MCF 10A (cell line): ENCODE data around the gene SPATA16. TPM values are rescaled to one million over a fixed set of nuclear protein-coding genes. Genes with fewer than 3 reads are reported as not detected.

Source experiments
- BruUV-seq: library from RNA; stranded (reverse); fragments of 400-500 nt; replicated peaks from 2 replicates; lab custom pipeline; 2021; lab: Mats Ljungman, UMichigan
- CTCF ChIA-PET: fragments of 300-600 bp; sonication (Branson Sonifier 250); formaldehyde crosslinking; extraction: SDS; loops from one replicate; lab custom pipeline; 2021; ENCODE audit warnings: antibody characterized with exemption, inconsistent platforms; lab: Yijun Ruan, JAX
- POLR2A ChIA-PET: fragments of 300-600, 350-650 bp; sonication (Branson Sonifier 250); formaldehyde crosslinking; extraction: SDS; loops from one replicate; lab custom pipeline; 2020; ENCODE audit warnings: antibody characterized with exemption, inconsistent platforms; lab: Yijun Ruan, JAX
- DNase-seq: peaks from one replicate; pipeline ENCODE4 v3.0.0-alpha.2; 2018; ENCODE audit not compliant: unreplicated experiment
- H3K27ac Mint-ChIP-seq: one replicate; pipeline ENCODE4 v1.8.0; 2022; ENCODE audit warnings: mild to moderate bottlenecking, low read depth, mixed read lengths; ENCODE audit not compliant: unreplicated experiment
- H3K27me3 Mint-ChIP-seq: one replicate; pipeline ENCODE4 v1.8.0; 2022; ENCODE audit warnings: mixed read lengths; ENCODE audit not compliant: insufficient read depth, unreplicated experiment
- H3K36me3 Mint-ChIP-seq: one replicate; pipeline ENCODE4 v1.8.0; 2022; ENCODE audit warnings: mild to moderate bottlenecking, moderate library complexity, mixed read lengths; ENCODE audit not compliant: insufficient read depth, unreplicated experiment
- H3K4me1 Mint-ChIP-seq: one replicate; pipeline ENCODE4 v1.8.0; 2022; ENCODE audit warnings: mixed read lengths; ENCODE audit not compliant: insufficient read depth, unreplicated experiment
- H3K4me3 Mint-ChIP-seq: one replicate; pipeline ENCODE4 v1.8.0; 2022; ENCODE audit warnings: mild to moderate bottlenecking, moderate library complexity, mixed read lengths; ENCODE audit not compliant: unreplicated experiment
- H3K9me3 Mint-ChIP-seq: one replicate; pipeline ENCODE4 v1.8.0; 2022; ENCODE audit warnings: mixed read lengths; ENCODE audit not compliant: unreplicated experiment
- CTCF ChIP-seq: fragments of 200-600 bp; IDR thresholded peaks from one replicate; pipeline ENCODE4 v1.8.0; 2022; ENCODE audit warnings: antibody characterized with exemption, mild to moderate bottlenecking; ENCODE audit not compliant: unreplicated experiment
- intact Hi-C: fragments of 100-400 bp; cut with micrococcal nuclease; formaldehyde crosslinking; loops from 2 replicates; pipeline ENCODE4 v1.14.1; 2022
- total RNA-seq: library from RNA; stranded (reverse); gene quantifications from 2 replicates; pipeline ENCODE4 v1.2.3, GENCODE V29; 2022

The SPATA16 gene
- total RNA-seq, 1 experiment from 2014 or later: not detected

- Mint-ChIP-seq H3K36me3 (no peaks in the 10 kb centered on the region), H3K4me3 (no peak overlapping the region), H3K27ac (no peak overlapping the region), H3K27me3 (peaks cover 59% of the 10 kb centered on the region), H3K9me3 (no peaks in the 10 kb centered on the region), H3K4me1 (no peaks in the 10 kb centered on the region)
- no peak for TF ChIP-seq CTCF
- intact Hi-C loops: no loop called here
- no TSS peak for BruUV-seq
- DNase-seq: no peak
- POLR2A ChIA-PET: no interaction called here
- CTCF ChIA-PET: interaction anchor here (0.6 to 1.5 kb wide), 3 partner anchors 11 to 580 kb away, joined by 3 read pairs; no protein-coding TSS in a partner anchor
Measured at GRCh38 chr3:172844428-172844827, 296.6 kb downstream of the SPATA16 start.

GRCh38 chr3:172840913-172841312, 300.1 kb downstream of the SPATA16 start:
- H3K4me1 Mint-ChIP-seq: no peaks in the 10 kb centered on the region
- H3K9me3 Mint-ChIP-seq: no peaks in the 10 kb centered on the region
- ChIA-PET CTCF (interaction anchor here (0.6 kb wide), 2 partner anchors 91 to 206 kb away, joined by 3 to 4 read pairs; no protein-coding TSS in a partner anchor), POLR2A (interaction anchor here (0.6 kb wide), 1 partner anchor 187 kb away, joined by 3 read pairs; no protein-coding TSS in a partner anchor)
- H3K27ac Mint-ChIP-seq: no peak overlapping the region
- intact Hi-C loops: no loop called here
- no peak overlapping the region for H3K4me3 Mint-ChIP-seq
- no peaks in the 10 kb centered on the region for H3K36me3 Mint-ChIP-seq
- no TSS peak for BruUV-seq
- no peak for DNase-seq
- H3K27me3 Mint-ChIP-seq: peaks cover 84% of the 10 kb centered on the region
- no peak for TF ChIP-seq CTCF

GRCh38 chr3:172840463-172840862, 300.6 kb downstream of the SPATA16 start:
- no peak for TF ChIP-seq CTCF
- H3K27ac Mint-ChIP-seq: no peak overlapping the region
- ChIA-PET CTCF (interaction anchor here (0.6 to 1.0 kb wide), 2 partner anchors 147 to 206 kb away, joined by 3 to 4 read pairs; no protein-coding TSS in a partner anchor), POLR2A (interaction anchor here (0.6 to 0.7 kb wide), 2 partner anchors 28 to 187 kb away, joined by 3 to 4 read pairs; no protein-coding TSS in a partner anchor)
- peaks cover 85% of the 10 kb centered on the region for H3K27me3 Mint-ChIP-seq
- H3K9me3 Mint-ChIP-seq: no peaks in the 10 kb centered on the region
- DNase-seq: no peak
- H3K4me3 Mint-ChIP-seq: no peak overlapping the region
- no peaks in the 10 kb centered on the region for H3K4me1 Mint-ChIP-seq
- no TSS peak for BruUV-seq
- intact Hi-C loops: no loop called here
- no peaks in the 10 kb centered on the region for H3K36me3 Mint-ChIP-seq

- intact Hi-C loops: no loop called here
- ChIA-PET POLR2A (interaction anchor here (0.7 kb wide), 1 partner anchor 29 kb away, joined by 4 read pairs; no protein-coding TSS in a partner anchor), CTCF (interaction anchor here (0.7 to 1.3 kb wide), 4 partner anchors 12 to 205 kb away, joined by 3 to 4 read pairs (median 3); no protein-coding TSS in a partner anchor)
- Mint-ChIP-seq H3K27ac (no peak overlapping the region), H3K27me3 (peaks cover 88% of the 10 kb centered on the region), H3K36me3 (no peaks in the 10 kb centered on the region), H3K9me3 (no peaks in the 10 kb centered on the region), H3K4me3 (no peak overlapping the region), H3K4me1 (no peaks in the 10 kb centered on the region)
- TF ChIP-seq CTCF: no peak
- BruUV-seq: no TSS peak
- no peak for DNase-seq
Measured at GRCh38 chr3:172839679-172840078, 301.4 kb downstream of the SPATA16 start.
